ENCODE measurements around the gene ZNF541.

The ZNF541 gene, protein sequence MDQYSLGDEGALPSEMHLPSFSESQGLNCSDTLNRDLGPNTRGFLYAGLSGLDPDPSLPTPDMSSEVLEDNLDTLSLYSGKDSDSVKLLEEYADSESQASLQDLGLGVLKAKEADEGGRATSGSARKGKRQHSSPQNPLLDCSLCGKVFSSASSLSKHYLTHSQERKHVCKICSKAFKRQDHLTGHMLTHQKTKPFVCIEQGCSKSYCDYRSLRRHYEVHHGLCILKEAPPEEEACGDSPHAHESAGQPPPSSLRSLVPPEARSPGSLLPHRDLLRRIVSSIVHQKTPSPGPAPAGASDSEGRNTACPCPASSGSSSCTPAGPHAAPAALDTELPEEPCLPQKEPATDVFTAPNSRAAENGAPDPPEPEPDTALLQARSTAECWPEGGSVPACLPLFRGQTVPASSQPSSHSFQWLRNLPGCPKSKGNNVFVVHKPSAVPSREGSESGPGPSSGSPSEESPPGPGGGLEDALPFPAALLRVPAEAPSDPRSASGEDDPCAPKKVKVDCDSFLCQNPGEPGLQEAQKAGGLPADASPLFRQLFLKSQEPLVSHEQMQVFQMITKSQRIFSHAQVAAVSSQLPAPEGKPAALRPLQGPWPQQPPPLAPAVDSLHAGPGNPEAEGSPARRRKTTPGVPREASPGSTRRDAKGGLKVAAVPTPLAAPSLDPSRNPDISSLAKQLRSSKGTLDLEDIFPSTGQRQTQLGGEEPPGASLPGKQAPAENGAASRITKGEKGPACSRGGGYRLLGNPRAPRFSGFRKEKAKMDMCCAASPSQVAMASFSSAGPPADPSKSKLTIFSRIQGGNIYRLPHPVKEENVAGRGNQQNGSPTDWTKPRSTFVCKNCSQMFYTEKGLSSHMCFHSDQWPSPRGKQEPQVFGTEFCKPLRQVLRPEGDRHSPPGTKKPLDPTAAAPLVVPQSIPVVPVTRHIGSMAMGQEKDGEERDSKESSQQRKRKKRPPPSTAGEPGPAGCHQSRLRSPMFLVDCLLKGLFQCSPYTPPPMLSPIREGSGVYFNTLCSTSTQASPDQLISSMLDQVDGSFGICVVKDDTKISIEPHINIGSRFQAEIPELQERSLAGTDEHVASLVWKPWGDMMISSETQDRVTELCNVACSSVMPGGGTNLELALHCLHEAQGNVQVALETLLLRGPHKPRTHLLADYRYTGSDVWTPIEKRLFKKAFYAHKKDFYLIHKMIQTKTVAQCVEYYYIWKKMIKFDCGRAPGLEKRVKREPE (N-terminal part only)
- long read RNA-seq, donor 1: 0 reads
- long read RNA-seq, donor 2: 0 reads
- long read RNA-seq, donor 3: 0 reads
- long read RNA-seq, donor 4: 0 reads
- long read RNA-seq, donor 5: 0 reads
- long read RNA-seq, donor 6: 0 reads
- long read RNA-seq, donor 7: 0 reads
- long read RNA-seq, donor 8: 0 reads

- peak; percentile 44 for DNase-seq
These were observed at the start of gene ZNF541 for GRCh38 chr19:47573071-47574026. Gene ZNF541, minus strand, starts transcription at chr19:47573148. Its CDS starts 17,292 bp downstream, at chr19:47555856.

DNA sequence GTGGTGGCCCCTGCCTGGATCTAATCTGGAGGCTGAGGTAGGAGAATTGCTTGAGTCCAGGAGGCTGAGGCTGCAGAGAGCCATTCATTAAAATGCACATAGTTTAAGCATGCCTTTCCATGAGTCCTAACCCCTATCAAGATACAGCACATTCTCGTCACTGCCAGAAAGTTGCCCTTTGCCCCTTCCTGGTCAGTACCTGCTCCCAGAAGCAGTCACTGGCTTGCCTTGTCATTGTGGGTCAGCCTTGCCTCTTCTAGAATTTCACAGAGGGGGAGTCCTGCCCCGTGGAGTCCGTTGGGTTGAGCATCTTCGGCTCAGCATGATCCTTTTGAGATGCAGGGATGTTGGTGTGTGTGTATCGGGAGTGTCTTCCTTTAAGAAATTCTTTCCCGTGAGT lies 46.8 kb upstream of the ZNF541 start:
- no peak for DNase-seq

DNA sequence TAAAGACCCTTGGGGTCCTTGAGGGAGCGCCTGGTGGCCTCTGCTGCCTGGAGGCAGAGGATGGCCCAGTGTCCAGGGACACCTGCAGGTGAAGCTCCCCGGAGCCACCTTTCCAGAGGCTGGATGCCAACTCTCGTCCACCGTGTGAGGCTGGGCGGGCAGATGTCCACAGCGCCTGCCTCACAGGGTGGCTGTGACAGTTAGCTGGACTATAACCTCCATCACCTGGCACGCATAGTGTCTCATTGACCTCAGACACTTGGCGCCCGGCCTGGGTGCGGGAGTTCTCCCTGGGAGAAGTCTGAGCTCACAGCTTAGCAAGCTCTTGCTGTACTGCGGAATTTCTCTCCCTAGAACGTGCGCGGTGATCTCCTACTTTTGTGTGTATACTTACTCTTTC lies 45.8 kb upstream of the ZNF541 start:
- no peak for DNase-seq

DNA sequence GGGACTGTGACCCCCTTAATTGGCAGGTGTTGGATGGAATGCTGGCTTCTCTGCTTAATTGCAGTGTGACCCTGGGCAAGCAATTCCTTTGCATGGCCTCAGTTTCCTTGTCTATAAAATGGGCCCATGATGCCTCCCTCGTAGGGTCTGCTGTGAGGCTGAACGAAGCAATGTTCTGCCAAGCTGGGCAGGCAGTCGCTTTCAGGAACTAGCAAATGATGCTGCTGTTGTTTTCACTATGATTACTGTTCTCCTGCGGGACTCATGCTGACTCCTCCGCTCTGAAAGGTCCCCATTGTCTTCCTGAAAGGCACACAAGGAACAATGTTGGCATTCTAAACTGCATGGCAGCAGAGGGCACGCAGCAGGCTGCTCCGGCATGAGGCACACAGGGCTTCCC lies 42.8 kb upstream of the ZNF541 start:
- no peak for DNase-seq

DNA sequence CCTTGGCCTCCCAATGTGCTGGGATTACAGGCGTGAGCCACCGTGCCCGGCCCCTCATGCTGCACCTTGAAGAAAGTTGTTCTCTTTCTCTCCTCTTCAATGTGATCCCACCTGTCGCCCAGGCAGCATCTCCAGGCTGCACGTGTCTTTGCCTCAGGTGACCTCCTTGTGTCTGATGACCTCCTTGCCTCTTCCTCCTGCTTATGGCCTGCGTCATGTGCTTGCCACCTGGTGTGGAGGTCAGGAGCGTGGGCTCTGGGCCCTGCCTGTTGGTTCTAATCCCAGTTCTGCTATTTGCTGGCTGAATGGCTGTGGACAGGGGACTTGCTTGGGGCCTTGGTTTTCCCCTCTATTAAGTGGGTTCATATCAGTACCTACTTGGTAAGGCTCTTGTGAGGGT lies 42.3 kb upstream of the ZNF541 start:
- no peak for DNase-seq

- DNase-seq: no peak
These were observed 41.6 kb upstream of the ZNF541 start for GRCh38 chr19:47614559-47614958.

DNA sequence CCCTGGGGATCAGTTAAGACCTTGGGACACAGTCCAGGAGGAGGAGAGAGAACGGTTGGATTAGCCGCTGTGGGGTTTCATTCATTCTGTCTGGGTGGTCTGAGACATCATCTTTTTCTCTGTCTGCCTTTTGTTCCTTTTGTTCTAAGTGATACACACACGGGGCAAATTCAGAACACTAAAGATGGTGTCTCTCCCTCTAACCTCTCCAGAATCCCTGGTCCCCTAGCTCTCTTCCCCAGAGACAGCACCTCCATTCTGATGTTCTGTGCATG lies 41.0 kb upstream of the ZNF541 start:
- DNase-seq: no peak

- peak; percentile 19 for DNase-seq
These were observed 40.4 kb upstream of the ZNF541 start for GRCh38 chr19:47613165-47614020.

DNA sequence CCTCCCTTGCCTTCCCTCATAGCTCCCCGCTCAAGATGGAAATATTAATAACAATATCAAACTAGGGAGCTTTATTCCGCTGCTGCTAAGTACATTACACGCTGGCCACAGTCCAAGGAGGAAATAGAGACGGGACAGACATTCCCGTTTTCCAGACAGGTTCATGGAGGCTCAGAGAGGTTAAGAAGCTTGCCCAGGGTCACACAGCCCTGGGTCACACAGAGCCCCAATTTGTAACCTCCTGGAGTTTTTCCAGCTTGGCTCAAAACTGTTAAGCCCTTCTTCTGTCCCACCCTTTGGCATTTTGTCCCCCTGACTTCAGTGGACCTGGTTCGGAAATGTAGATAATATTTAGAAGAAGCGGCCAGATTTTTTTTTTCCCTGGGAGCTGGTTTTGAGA lies 38.0 kb upstream of the ZNF541 start:
- DNase-seq: no peak

DNA sequence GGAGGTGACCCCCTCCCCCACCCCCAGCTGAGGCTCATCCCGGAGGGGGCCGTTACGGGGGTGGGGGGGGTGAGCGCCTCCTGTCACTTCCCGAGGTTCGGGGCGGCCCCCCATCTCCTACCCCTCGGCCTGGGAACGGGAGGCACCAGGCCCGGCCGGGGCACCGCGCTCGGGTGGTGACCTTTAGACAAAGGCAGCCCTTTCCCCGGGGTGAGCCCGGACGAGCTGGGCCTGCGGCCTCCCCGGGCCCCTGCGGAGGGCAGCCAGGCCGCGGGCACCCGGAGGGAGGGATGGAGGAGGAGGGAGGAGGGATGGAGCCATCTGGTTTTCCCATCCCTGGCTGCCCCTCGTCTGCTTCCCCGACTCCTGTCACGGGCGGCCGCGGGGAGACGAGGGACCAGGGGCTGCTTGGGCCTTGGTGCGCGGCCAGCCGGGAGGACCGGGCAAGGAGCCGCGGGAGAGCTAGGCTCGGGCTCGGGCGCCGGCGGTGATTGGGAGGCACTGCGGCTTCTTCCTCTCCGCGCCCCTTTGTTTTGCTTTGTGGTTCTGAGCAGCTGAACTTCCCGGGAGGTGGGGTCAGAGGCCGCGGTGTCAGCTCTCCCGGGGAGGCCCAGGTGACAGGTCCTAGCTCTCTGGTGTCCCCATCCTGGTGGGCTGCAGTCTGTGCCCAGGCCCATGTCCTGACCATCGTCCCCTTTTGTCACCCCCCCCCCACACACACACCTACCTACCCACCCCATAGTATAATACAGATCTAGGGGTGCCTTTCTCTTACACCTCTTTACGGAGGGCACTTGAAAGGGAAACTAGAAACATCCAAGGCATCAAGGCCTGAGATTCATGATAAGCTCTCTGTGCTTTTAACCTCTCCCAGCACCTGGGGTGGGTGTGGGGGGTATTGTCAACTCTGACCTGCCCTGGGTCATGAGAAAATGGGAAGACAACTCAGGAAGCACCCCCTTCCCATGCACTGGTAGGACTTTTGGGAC lies 37.3 kb upstream of the ZNF541 start:
- peak; percentile 74 for DNase-seq

- peak; percentile 49 for DNase-seq
These were observed 36.3 kb upstream of the ZNF541 start, which contains the start of gene BICRA for GRCh38 chr19:47608969-47609905. Gene BICRA, plus strand, starts transcription at chr19:47609134. Its CDS starts 64,441 bp downstream, at chr19:47673575.

DNA sequence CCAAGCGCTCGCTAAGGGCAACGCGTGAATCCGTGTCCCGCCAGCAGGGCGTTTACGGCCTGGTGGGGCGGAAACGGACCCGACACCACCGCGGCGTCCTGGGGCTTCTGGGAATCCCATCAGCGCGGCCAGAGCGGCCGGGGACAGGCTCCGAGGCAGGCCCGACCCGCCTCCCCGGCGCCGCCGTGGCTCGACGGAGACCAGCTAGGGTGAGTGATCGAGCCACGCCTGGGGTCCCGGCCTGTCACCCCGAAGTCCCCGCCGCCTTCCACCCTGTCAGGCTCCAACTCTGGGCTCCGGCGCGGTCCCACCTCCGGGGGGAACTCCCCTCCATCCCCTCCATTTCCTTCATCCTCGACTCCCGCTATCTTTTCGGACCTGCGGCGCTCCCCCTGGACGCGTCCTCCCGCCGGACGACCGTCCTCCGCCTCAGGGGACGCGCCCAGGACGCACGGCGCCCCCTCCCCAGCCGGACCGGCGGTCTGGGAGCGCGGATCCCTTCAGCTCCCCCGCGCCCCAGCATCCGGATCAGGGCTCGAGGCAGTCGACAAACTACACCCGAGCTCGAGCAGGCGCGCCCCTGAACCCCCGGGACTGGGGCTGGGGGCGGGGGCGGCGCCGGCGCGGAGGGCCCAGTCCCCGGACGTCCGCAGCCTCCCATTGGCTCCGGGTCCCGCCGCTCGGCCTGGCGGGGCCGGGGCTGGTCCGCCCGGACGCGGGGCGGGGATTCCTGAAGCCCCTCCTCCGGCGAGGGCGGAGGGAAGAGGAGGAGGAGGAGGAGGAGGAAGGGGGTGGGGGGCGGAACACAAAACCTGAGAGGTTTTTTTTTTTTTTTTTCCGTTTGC lies 35.3 kb upstream of the ZNF541 start:
- peak; percentile 97 for DNase-seq

GRCh38 chr19:47607564-47608073 lies 34.7 kb upstream of the ZNF541 start:
- no peak for DNase-seq

- no peak for DNase-seq
These were observed 31.0 kb upstream of the ZNF541 start for GRCh38 chr19:47603706-47604565.

GRCh38 chr19:47601180-47601904 lies 28.4 kb upstream of the ZNF541 start:
- no peak for DNase-seq

All from right kidney (tissue), 9 donors.